AG09319 (cell line): ENCODE data around the gene MUSTN1.

Experiments
- DNase-seq: peaks from one replicate; pipeline ENCODE4 v3.0.0-alpha.2; 2010; ENCODE audit warnings: low read depth; ENCODE audit errors: extremely low read depth
- TF ChIP-seq, protein P1 (sequence below): IDR thresholded peaks from 2 replicates; pipeline ENCODE4 v1.5.1; 2011; ENCODE audit warnings: low read depth, mild to moderate bottlenecking, inconsistent platforms, low read length, moderate library complexity

Gene MUSTN1

DNA sequence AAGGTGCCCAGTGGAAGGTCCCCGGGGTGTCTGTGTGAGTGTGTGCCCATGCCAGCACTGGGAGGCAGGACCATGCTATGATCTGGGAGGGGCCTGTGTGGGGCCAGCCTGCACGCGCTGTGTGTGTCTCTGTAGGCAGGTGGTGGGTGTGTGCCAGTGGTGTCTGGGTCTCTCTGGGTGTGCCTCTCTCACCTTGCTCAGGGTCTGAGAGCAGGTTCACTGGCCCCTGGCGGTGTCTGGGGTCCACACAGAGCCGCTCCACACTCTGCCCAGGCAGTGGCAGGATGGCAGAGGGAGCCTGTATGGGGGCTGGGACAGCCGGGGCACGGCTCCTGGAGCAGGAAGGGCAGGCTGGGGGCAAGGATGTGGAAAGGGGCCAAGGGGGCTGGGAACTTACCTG lies 17.0 kb downstream of the MUSTN1 start:
- TF ChIP-seq, protein P1, sequence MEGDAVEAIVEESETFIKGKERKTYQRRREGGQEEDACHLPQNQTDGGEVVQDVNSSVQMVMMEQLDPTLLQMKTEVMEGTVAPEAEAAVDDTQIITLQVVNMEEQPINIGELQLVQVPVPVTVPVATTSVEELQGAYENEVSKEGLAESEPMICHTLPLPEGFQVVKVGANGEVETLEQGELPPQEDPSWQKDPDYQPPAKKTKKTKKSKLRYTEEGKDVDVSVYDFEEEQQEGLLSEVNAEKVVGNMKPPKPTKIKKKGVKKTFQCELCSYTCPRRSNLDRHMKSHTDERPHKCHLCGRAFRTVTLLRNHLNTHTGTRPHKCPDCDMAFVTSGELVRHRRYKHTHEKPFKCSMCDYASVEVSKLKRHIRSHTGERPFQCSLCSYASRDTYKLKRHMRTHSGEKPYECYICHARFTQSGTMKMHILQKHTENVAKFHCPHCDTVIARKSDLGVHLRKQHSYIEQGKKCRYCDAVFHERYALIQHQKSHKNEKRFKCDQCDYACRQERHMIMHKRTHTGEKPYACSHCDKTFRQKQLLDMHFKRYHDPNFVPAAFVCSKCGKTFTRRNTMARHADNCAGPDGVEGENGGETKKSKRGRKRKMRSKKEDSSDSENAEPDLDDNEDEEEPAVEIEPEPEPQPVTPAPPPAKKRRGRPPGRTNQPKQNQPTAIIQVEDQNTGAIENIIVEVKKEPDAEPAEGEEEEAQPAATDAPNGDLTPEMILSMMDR, result no peak
- DNase-seq, result no peak

DNA sequence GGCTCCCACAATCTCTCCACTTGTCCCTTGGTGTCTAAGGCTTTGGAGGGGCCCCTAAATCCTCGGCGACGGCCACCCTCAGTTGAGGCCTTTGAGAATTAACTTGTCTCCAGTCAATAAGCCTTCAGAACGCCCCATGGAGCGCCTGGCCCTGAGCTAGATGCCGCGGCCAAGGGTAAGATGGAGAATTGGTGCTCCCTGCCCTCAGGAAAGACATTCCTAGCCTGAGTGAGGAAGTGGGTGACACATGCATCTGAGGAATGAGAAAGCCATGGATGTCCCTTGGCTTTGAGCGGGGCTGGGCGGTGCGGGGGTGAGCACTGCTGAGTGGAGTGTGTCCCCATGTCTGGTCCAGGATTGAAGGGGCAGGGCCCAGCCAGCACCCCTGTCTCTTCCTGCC lies 17.6 kb downstream of the MUSTN1 start:
- TF ChIP-seq, protein P1, result no peak
- no peak for DNase-seq

DNA sequence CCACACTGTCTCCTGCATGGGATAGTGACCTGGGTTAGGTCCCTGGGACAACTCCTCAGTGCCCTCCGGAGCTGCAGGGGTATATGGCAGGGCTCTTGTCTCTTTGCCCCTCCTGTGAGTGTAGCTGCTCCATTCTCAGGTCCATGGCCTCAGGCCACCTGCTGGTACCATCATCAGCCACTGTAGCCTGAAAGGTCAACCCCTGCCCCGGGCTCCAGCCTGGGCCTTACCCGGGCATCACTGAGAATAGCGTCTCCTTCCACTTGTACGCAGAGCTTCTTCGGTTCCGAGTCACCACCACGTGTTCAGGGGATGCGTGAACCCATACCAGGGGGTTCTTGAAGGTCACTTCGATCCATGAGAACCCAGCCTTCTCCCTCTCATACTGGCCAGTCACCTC lies 18.2 kb downstream of the MUSTN1 start:
- DNase-seq, result no peak
- TF ChIP-seq, protein P1, result no peak

DNA sequence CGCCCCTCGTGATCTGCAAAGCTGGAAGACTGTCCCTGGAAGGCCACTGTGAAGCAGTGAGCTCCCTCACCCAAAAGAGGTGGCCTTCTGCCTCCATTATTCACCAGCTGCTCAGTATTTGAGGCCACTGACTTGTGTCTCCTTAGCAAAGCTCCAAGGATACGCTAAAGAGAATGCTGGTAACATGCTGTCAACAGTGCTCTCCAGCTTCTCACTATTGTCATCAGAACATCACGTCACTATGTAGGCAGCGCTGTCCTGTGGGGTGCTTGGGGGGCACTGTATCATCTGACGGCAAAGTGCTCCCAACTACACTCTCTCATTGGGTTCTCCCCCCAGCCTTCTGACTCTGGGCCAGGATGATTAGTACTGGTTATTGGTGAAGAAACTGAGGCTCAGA lies 18.6 kb downstream of the MUSTN1 start:
- no peak for DNase-seq
- TF ChIP-seq, protein P1, result no peak

DNA sequence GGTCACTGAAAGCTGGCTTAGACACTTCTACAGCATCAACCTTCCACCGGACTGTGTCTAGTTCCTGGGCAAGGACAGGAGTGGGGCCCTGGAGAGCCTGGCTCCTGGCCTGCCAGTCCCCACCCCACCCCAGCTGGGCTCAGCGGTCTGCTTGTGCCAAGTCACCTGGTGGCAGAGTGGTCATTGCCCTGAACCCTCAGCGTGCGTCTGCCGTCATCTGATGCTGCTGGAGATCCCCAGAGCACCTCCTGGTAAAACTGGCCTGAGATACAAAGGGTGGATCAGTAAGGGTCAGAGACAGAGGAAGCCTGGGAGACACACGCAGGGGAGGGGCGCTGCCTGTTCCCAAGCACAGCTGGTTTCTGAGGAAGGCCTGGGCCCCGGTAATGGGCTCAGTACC lies 21.0 kb downstream of the MUSTN1 start:
- TF ChIP-seq, protein P1, result no peak
- DNase-seq, result no peak

DNA sequence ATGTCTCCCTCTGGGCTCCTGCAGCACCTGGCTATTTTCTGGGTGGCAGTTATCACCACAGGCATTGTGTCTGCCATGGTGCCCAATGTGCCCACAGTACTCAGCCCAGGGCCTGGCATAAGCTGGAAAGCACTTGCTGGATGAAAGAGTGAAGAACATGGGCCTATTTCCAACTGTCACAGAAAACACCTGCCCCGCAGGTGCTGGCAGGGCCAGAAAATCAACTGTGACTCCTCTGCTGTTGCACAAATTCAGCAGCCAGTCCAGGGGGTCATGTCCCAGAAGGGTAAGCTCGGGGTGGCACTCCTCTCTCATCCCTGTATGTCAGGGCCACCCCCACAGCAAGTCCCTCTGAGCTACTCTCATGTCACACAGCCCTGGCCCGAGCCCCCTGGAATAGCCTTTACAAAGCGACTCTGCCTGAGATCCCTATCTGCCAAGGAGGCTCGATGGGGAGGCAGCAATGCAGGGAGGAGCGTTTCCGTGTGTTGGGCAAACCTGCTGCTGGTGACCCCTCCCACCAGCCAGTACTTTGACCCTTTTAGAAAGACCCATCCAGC lies 23.3 kb downstream of the MUSTN1 start:
- no peak for DNase-seq
- TF ChIP-seq, protein P1, result no peak

DNA sequence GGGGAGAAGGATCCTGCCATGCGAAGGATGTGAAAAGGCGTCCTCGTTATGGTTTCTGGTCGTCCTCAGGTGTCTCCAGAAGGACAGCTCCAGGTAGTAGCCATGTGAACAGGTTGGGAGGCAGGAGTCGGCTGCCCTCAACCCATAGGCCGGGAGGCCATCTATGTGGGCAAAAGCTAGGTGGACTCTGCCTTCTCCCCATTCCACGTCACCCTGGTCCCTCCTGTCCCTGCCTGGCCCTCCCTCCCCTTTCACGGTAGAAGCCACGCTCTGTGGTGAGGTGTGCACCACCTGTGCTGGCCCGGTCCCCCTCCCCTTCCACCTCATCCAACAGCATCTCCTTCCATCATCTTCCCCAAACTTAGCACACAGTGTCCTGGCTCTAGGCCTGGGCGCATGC lies 23.9 kb downstream of the MUSTN1 start:
- TF ChIP-seq, protein P1, result no peak
- no peak for DNase-seq
